SK-N-MC (cell line): ENCODE measurements around the gene FUBP3.

Experiments
- DNase-seq: peaks from one replicate; pipeline ENCODE4 v3.0.0-alpha.2; 2011; ENCODE audit warnings: low read depth, low spot score
- H3K27ac ChIP-seq: fragments of 200-600 bp; sonication (generic); 2 replicates; pipeline ENCODE4 v1.5.1; 2016; ENCODE audit warnings: mixed run types
- H3K36me3 ChIP-seq: fragments of 200-600 bp; sonication (generic); 2 replicates; pipeline ENCODE4 v1.6.1; 2017; ENCODE audit warnings: antibody characterized with exemption, low read length, mixed read lengths; ENCODE audit not compliant: insufficient read depth
- H3K4me3 ChIP-seq: fragments of 200-600 bp; sonication (generic); 2 replicates; pipeline ENCODE4 v1.5.1; 2016
- H3K9ac ChIP-seq: fragments of 200-600 bp; sonication (generic); 2 replicates; pipeline ENCODE4 v1.8.0; 2017; ENCODE audit warnings: mixed run types, mixed read lengths; ENCODE audit not compliant: insufficient read length
- H3K9me3 ChIP-seq: fragments of 200-600 bp; sonication (generic); 2 replicates; pipeline ENCODE4 v1.6.1; 2017; ENCODE audit warnings: low read depth, mild to moderate bottlenecking, antibody characterized with exemption, low read length, moderate library complexity, mixed read lengths
- EZH2 ChIP-seq: fragments of 200-600 bp; sonication (generic); IDR thresholded peaks from one replicate; pipeline ENCODE4 v1.6.1; 2017; ENCODE audit warnings: antibody characterized with exemption
- FOXP2 ChIP-seq: optimal IDR thresholded peaks from 2 replicates; pipeline ENCODE3; 2011; ENCODE audit warnings: mild to moderate bottlenecking, moderate library complexity; ENCODE audit not compliant: insufficient read depth; ENCODE audit errors: extremely low read length, control extremely low read depth
- POLR2AphosphoS5 ChIP-seq: IDR thresholded peaks from 2 replicates; pipeline ENCODE4 v1.6.1; 2012; ENCODE audit warnings: mild to moderate bottlenecking, low read depth, low read length, borderline replicate concordance

The FUBP3 gene

GRCh38 chr9:130578865-130579737 is at the start of gene FUBP3:
FUBP3 (plus strand) TSS chr9:130579577; CDS start chr9:130579681, 104 bp downstream.
- DNase-seq: no peak
- no peaks in the 10 kb centered on the region for H3K9me3 ChIP-seq
- peak within 1 kb of the TSS; percentile 99 for H3K4me3 ChIP-seq
- peak within 1 kb of the TSS; percentile 96 for H3K9ac ChIP-seq
- peaks cover 21% of the 10 kb centered on the region for H3K36me3 ChIP-seq
- peak within 1 kb of the TSS; percentile 68; the same call in 1 of the 2 replicates for H3K27ac ChIP-seq
- TF ChIP-seq POLR2AphosphoS5 (peak; percentile 92), FOXP2 (no peak)

GRCh38 chr9:130530938-130531337 is 48.4 kb upstream of the FUBP3 start:
- H3K4me3 ChIP-seq: no peak overlapping the region
- no peak for TF ChIP-seq POLR2AphosphoS5
- no peak for TF ChIP-seq FOXP2
- no peak for TF ChIP-seq EZH2
- H3K36me3 ChIP-seq: no peaks in the 10 kb centered on the region

GRCh38 chr9:130531670-130532069 is 47.7 kb upstream of the FUBP3 start:
- no peak overlapping the region for H3K4me3 ChIP-seq
- DNase-seq: no peak
- H3K27ac ChIP-seq: no peak overlapping the region
- no peaks in the 10 kb centered on the region for H3K36me3 ChIP-seq
- no peak for TF ChIP-seq EZH2
- no peak for TF ChIP-seq FOXP2
- TF ChIP-seq POLR2AphosphoS5: no peak
- H3K9ac ChIP-seq: no peak overlapping the region
- H3K9me3 ChIP-seq: no peaks in the 10 kb centered on the region

More at GRCh38 chr9:130530938-130531337, 48.4 kb upstream of the FUBP3 start:
- Histone ChIP-seq H3K9me3 (no peaks in the 10 kb centered on the region), H3K9ac (no peak overlapping the region), H3K27ac (no peak overlapping the region)
- no peak for DNase-seq

GRCh38 chr9:130532426-130533080 is 46.8 kb upstream of the FUBP3 start:
- Histone ChIP-seq H3K9ac (no peak overlapping the region), H3K27ac (no peak overlapping the region), H3K4me3 (no peak overlapping the region), H3K36me3 (no peaks in the 10 kb centered on the region), H3K9me3 (no peaks in the 10 kb centered on the region)
- TF ChIP-seq POLR2AphosphoS5: no peak
- TF ChIP-seq FOXP2: no peak
- no peak for TF ChIP-seq EZH2
- no peak for DNase-seq

- no peak overlapping the region for H3K9ac ChIP-seq
- H3K4me3 ChIP-seq: peak overlapping the region; percentile 44
- no peak overlapping the region for H3K27ac ChIP-seq
- no peak for TF ChIP-seq EZH2
- no peak for TF ChIP-seq FOXP2
- no peak for TF ChIP-seq POLR2AphosphoS5
- no peaks in the 10 kb centered on the region for H3K36me3 ChIP-seq
- DNase-seq: no peak
- no peaks in the 10 kb centered on the region for H3K9me3 ChIP-seq
Measured at GRCh38 chr9:130535818-130536521, 43.4 kb upstream of the FUBP3 start.

GRCh38 chr9:130536701-130537107 is 42.7 kb upstream of the FUBP3 start:
- Histone ChIP-seq H3K27ac (no peak overlapping the region), H3K4me3 (no peak overlapping the region), H3K9me3 (no peaks in the 10 kb centered on the region), H3K9ac (no peak overlapping the region), H3K36me3 (no peaks in the 10 kb centered on the region)
- TF ChIP-seq POLR2AphosphoS5 (no peak), EZH2 (no peak), FOXP2 (no peak)
- DNase-seq: no peak

GRCh38 chr9:130537346-130538050 is 41.9 kb upstream of the FUBP3 start:
- no peak overlapping the region for H3K9ac ChIP-seq
- no peak overlapping the region for H3K27ac ChIP-seq
- H3K9me3 ChIP-seq: no peaks in the 10 kb centered on the region
- no peaks in the 10 kb centered on the region for H3K36me3 ChIP-seq
- H3K4me3 ChIP-seq: no peak overlapping the region
- no peak for DNase-seq
- no peak for TF ChIP-seq POLR2AphosphoS5
- peak; percentile 68 for TF ChIP-seq EZH2
